ENCODE measurements around the gene MYL2.

Gene MYL2

GRCh38 chr12:110885152-110885840 lies 35.1 kb downstream of the MYL2 start:
- Histone ChIP-seq H3K9me2 (replicated peaks; ENCODE audit: control insufficient read depth, low read length) (no peaks in the 10 kb centered on the region), H3K79me2 (ENCODE audit: control insufficient read depth, low read length) (no peaks in the 10 kb centered on the region), H3K27me3 (ENCODE audit: control insufficient read depth, low read length) (no peaks in the 10 kb centered on the region), H3K9me3 (ENCODE audit: control insufficient read depth, insufficient read depth, low read length) (no peaks in the 10 kb centered on the region), H3K4me3 (ENCODE audit: low read length) (no peak overlapping the region), H3K4me1 (ENCODE audit: control insufficient read depth, low read length) (peaks cover 5% of the 10 kb centered on the region), H3K27ac (ENCODE audit: low read depth, low read length) (no peak overlapping the region), H4K20me1 (ENCODE audit: control insufficient read depth, insufficient read depth, low read depth, low read length) (no peaks in the 10 kb centered on the region), H3K36me3 (ENCODE audit: control insufficient read depth, low read length) (no peaks in the 10 kb centered on the region), H3F3A (ENCODE audit: control insufficient read depth, insufficient read depth) (no peaks in the 10 kb centered on the region), H3K4me2 (ENCODE audit: low read length) (no peak overlapping the region)
- TF ChIP-seq CTCF (IDR thresholded peaks at IDR 0.05; ENCODE audit: low read depth, low read length, poor library complexity, severe bottlenecking) (no peak), EZH2phosphoT487 (IDR thresholded peaks at IDR 0.05; ENCODE audit: borderline replicate concordance, low read length) (no peak)

GRCh38 chr12:110883251-110883650 lies 37.1 kb downstream of the MYL2 start:
- no peaks in the 10 kb centered on the region for H3K9me3 ChIP-seq (ENCODE audit: control insufficient read depth, insufficient read depth, low read length)

DNA sequence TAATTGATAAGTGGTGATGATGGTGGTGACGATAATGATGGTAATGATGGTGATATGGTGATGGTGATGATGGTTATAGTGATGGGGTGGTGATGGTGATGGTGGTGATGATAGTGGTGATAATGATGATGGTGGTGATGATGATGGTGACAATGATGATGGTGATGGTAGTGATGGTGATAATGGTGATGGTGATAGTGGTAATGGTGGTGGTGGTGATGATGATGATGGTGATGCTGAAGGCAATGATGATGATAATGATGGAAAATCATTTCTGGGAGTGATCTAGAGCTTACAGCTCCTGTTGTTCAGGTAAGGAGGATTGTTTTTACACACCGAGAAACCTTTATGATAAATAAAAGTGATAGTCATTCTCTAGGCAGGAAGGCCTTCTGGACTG lies 39.7 kb downstream of the MYL2 start:
- H3K9me3 ChIP-seq (ENCODE audit: control insufficient read depth, insufficient read depth, low read length), result no peaks in the 10 kb centered on the region
- no peak overlapping the region for H3K27ac ChIP-seq (ENCODE audit: low read depth, low read length)
- no peaks in the 10 kb centered on the region for H3K36me3 ChIP-seq (ENCODE audit: control insufficient read depth, low read length)
- H3K79me2 ChIP-seq (ENCODE audit: control insufficient read depth, low read length), result no peaks in the 10 kb centered on the region
- H3K4me1 ChIP-seq (ENCODE audit: control insufficient read depth, low read length), result no peaks in the 10 kb centered on the region
- no peak for TF ChIP-seq EZH2phosphoT487 (IDR thresholded peaks at IDR 0.05; ENCODE audit: borderline replicate concordance, low read length)
- no peak for TF ChIP-seq CTCF (IDR thresholded peaks at IDR 0.05; ENCODE audit: low read depth, low read length, poor library complexity, severe bottlenecking)
- no peaks in the 10 kb centered on the region for H3F3A ChIP-seq (ENCODE audit: control insufficient read depth, insufficient read depth)
- H3K4me2 ChIP-seq (ENCODE audit: low read length), result no peak overlapping the region
- H3K9me2 ChIP-seq (replicated peaks; ENCODE audit: control insufficient read depth, low read length), result no peaks in the 10 kb centered on the region
- no peaks in the 10 kb centered on the region for H4K20me1 ChIP-seq (ENCODE audit: control insufficient read depth, insufficient read depth, low read depth, low read length)
- no peaks in the 10 kb centered on the region for H3K27me3 ChIP-seq (ENCODE audit: control insufficient read depth, low read length)
- H3K4me3 ChIP-seq (ENCODE audit: low read length), result no peak overlapping the region

More at GRCh38 chr12:110883251-110883650, 37.1 kb downstream of the MYL2 start:
- Histone ChIP-seq H3K36me3 (ENCODE audit: control insufficient read depth, low read length) (no peaks in the 10 kb centered on the region), H4K20me1 (ENCODE audit: control insufficient read depth, insufficient read depth, low read depth, low read length) (no peaks in the 10 kb centered on the region), H3K79me2 (ENCODE audit: control insufficient read depth, low read length) (no peaks in the 10 kb centered on the region), H3K27me3 (ENCODE audit: control insufficient read depth, low read length) (no peaks in the 10 kb centered on the region), H3F3A (ENCODE audit: control insufficient read depth, insufficient read depth) (no peaks in the 10 kb centered on the region), H3K27ac (ENCODE audit: low read depth, low read length) (no peak overlapping the region), H3K9me2 (replicated peaks; ENCODE audit: control insufficient read depth, low read length) (no peaks in the 10 kb centered on the region), H3K4me1 (ENCODE audit: control insufficient read depth, low read length) (peaks cover 5% of the 10 kb centered on the region), H3K4me3 (ENCODE audit: low read length) (no peak overlapping the region), H3K4me2 (ENCODE audit: low read length) (no peak overlapping the region)
- TF ChIP-seq EZH2phosphoT487 (IDR thresholded peaks at IDR 0.05; ENCODE audit: borderline replicate concordance, low read length), result no peak
- no peak for TF ChIP-seq CTCF (IDR thresholded peaks at IDR 0.05; ENCODE audit: low read depth, low read length, poor library complexity, severe bottlenecking)
